ENCODE measurements around the gene PLPP1.

GRCh38 chr5:55524816-55525215 lies 9.9 kb downstream of the PLPP1 start:
- TF ChIP-seq POLR2A (IDR thresholded peaks at IDR 0.05): no peak
- TF ChIP-seq CTCF (IDR thresholded peaks at IDR 0.05): no peak

Measured in testis (tissue), 2 donors.